LNCAP (cell line): ENCODE results near the gene VPS35L.

Experiments
- TF ChIP-seq, protein P1 (sequence below): fragments of 450-650 bp; IDR thresholded peaks from 2 replicates; pipeline ENCODE4 v1.5.1; 2017; ENCODE audit warnings: mild to moderate bottlenecking

VPS35L gene

DNA sequence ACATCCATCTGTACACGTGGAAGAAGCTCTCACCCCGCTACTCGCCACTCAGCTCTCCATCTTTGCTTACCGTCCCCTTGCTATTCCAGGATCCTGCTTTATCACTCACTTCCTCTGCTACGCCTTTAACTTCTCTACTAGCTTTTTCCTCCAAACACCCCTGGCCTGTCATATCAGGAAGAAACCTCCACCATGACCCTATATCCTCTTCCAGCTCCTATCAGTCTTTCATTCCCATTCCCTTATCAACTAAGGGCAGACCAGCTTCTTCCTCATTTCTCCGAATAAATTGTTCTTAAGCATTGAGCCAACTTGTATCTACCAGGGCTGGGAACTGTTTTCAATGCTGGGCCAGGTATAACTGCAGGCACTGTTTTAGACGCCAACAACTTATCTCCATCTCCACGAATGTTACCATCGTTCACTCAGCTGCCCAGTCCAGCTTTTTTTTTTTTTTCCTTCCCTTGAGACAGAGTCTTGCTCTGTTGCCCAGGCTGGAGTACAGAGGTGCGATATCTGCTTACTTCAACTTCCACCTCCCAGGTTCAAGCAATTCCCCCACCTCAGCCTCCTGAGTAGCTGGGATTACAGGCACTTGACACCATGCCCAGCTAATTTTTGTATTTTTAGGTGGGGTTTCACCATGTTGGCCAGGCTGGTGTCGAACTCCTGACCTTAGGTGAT, 166.9 kb downstream of the VPS35L start:
- TF ChIP-seq, protein P1, sequence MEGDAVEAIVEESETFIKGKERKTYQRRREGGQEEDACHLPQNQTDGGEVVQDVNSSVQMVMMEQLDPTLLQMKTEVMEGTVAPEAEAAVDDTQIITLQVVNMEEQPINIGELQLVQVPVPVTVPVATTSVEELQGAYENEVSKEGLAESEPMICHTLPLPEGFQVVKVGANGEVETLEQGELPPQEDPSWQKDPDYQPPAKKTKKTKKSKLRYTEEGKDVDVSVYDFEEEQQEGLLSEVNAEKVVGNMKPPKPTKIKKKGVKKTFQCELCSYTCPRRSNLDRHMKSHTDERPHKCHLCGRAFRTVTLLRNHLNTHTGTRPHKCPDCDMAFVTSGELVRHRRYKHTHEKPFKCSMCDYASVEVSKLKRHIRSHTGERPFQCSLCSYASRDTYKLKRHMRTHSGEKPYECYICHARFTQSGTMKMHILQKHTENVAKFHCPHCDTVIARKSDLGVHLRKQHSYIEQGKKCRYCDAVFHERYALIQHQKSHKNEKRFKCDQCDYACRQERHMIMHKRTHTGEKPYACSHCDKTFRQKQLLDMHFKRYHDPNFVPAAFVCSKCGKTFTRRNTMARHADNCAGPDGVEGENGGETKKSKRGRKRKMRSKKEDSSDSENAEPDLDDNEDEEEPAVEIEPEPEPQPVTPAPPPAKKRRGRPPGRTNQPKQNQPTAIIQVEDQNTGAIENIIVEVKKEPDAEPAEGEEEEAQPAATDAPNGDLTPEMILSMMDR: no peak

DNA sequence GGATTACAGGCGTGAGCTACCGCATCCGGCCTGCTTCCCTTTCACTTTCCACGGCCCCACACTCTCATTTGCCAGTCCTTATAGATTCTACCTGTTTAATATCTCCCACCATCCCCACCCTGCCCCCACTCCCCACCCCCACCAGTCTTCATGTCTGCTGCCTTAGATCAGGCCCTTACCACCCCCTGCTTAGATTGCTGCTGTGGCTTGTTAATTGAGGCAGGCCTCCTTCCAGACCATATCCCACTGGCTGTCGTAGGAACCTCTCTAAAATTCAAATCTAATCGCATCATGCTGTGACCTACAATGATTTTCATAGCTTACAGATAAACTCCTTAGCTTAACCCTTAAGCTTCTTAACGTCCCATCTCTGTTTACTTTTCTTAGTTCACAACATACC, 167.5 kb downstream of the VPS35L start:
- TF ChIP-seq, protein P1: no peak

DNA sequence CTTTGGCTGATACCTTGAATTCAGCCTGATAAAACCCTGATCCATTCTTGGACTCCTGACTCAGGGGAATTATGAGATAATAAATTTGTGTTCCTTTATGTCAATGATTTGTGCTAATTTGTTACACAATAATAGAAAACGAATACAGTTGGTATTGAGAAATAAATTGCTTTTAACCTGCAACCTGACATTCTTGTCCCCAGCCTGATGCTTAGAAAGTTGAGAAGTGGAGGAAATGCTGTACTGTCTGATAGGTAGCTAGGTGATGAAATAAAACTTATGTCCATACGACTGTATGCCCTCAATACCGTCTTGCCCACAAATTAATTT, 173.1 kb downstream of the VPS35L start:
- TF ChIP-seq, protein P1: no peak

DNA sequence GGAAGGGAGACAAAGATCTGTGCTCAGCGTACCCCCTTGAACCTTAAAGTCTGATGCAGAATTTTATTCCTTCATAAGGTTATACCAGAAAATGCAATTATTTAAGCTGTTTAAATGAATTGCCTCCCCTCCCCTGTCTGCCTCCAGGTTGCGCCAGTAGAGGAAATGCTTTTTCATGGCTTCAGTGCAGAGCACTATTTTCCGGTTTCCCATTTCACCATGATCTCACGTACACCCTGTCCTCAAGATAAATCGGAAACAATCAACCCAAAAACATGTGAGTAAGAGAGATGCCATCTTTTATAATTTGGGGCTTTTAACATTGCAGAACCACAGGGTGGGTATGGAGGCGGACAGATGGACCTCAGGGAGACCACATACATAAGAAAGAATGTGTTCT, 178.0 kb downstream of the VPS35L start:
- TF ChIP-seq, protein P1: no peak

DNA sequence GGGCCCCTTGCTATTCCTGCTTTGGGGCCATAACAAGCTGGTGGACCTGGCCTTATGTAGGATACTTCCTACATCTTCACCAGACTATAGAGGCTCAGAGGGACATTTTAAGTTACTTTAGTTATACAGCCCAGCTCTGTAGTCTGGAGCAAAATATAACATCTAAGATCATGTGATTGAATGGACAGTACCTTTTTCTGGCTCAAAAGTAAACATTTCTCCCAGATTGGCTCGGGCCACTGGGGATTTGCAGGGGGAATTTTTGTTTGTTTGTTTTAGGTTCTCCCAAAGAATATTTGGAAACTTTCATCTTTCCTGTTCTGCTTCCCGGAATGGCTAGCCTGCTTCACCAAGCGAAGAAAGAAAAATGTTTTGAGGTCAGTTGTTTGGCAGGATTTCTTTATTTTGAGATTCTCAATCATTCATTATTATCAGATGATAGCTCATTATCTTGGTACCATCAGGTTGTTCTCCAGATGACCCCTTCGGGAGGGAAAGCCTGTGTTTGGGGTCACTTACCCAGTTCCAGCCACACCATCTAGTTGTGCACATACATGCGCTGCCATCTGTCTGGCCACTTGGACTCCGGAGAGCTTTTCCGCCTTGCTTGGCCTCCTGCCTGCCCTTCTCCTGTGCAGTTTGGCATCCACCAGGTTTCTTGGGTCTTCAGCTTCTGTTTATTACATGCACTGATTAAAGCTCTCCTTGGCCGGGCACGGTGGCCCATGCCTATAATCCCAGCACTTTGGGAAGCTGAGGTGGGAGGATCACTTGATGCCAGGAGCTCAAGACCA, 179.8 kb downstream of the VPS35L start:
- TF ChIP-seq, protein P1: no peak

DNA sequence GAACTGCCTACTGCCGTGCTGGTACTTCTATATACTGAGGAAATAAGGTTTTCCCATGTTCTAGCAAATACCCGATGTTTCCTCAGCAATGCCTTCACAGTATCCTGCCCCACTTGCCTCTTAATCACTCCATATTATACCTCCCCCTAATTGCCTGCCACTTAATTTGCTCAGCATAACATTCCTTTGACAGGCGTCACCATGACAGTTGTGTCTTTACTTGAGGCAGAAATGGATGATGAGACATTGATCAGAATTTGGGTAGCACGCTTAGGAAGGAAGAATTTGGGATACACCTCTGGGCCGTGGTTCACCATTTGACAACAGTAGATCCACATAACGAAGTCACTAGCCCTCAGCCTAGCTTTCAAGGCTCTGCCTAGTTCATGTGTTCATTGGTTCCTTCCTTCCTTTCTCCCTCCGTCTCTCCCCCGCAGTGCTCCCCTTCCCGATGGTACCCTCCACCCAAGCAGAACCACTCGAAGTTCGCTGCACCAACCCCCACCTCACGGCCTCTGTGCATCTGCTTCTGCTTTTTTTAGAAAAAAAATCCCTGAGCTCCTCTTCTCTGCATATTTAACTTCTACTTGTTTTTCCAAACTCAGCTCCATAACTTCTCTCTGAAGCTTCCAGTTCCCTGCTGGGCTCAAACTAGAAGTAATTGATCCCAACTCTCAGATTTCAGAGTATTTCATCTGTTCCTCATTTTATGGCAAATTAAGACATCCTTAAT, 182.0 kb downstream of the VPS35L start:
- TF ChIP-seq, protein P1: no peak

DNA sequence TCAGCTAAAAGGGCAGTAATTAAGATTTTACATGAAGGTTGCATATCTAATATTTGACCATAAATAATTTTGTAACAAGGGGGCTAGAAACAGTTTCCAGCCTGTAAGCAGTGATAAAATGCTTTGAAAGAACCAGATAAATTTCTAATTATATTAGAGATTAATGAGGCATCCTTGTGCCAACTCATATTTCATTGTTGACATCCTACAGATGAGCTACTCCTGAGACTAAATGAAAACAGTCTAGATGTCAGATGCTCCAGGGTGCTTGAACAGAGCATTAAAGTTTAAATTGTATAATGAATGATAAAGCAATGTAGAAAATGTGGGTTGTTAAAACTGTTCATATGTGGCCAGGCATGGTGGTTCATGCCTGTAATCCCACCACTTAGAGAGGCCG, 185.9 kb downstream of the VPS35L start:
- TF ChIP-seq, protein P1: no peak
